Parathyroid adenoma (tissue), 2 donors: ENCODE results near the gene TMEM190.
"Not testable (repeated sequence)": the region's sequence is repeated elsewhere in the genome, so short reads cannot be mapped to it uniquely, and the experiment has no call there.

ENCODE experiments used
- H2AFZ ChIP-seq: fragments of 300-600 bp; sonication (generic); one replicate; pipeline ENCODE4 v1.7.0; 2017; ENCODE audit warnings: antibody characterized with exemption, mild to moderate bottlenecking
- H3K27ac ChIP-seq: fragments of 300-600 bp; sonication (generic); one replicate; pipeline ENCODE4 v1.7.0; 2017
- H3K27me3 ChIP-seq: fragments of 300-600 bp; sonication (generic); one replicate; pipeline ENCODE4 v1.7.0; 2017; ENCODE audit warnings: low read length; ENCODE audit not compliant: control insufficient read depth, insufficient read depth
- H3K36me3 ChIP-seq: fragments of 300-600 bp; sonication (generic); one replicate; pipeline ENCODE4 v1.7.0; 2017; ENCODE audit warnings: low read length; ENCODE audit not compliant: control insufficient read depth, insufficient read depth
- H3K4me1 ChIP-seq: fragments of 300-600 bp; sonication (generic); one replicate; pipeline ENCODE4 v1.7.0; 2017; ENCODE audit warnings: control low read depth
- H3K4me2 ChIP-seq: fragments of 300-600 bp; sonication (generic); one replicate; pipeline ENCODE4 v1.7.0; 2017; ENCODE audit warnings: low read length
- H3K4me3 ChIP-seq: fragments of 300-600 bp; sonication (generic); one replicate; pipeline ENCODE4 v1.7.0; 2017; ENCODE audit warnings: low read depth, low read length
- H3K79me2 ChIP-seq: fragments of 300-600 bp; sonication (generic); one replicate; pipeline ENCODE4 v1.7.0; 2017; ENCODE audit warnings: control low read depth
- H3K9ac ChIP-seq: fragments of 300-600 bp; sonication (generic); one replicate; pipeline ENCODE4 v1.7.0; 2017; ENCODE audit warnings: mild to moderate bottlenecking
- H3K9me3 ChIP-seq: fragments of 300-600 bp; sonication (generic); one replicate; pipeline ENCODE4 v1.7.0; 2017; ENCODE audit warnings: low read length; ENCODE audit not compliant: control insufficient read depth
- CTCF ChIP-seq: fragments of 300-600 bp; sonication (generic); IDR thresholded peaks from one replicate; pipeline ENCODE4 v1.7.0; 2017; ENCODE audit warnings: antibody characterized with exemption, mild to moderate bottlenecking
- donor health status: primary hyperparathyroidism.

The TMEM190 gene

GRCh38 chr19:55376241-55376933 lies at the start of gene TMEM190:
TMEM190 (plus strand) TSS chr19:55376826; CDS start chr19:55376854, 28 bp downstream.
- no peak within 1 kb of the TSS for H3K9ac ChIP-seq
- H3K27me3 ChIP-seq: no peaks in the 10 kb centered on the region
- no peak within 1 kb of the TSS for H3K4me2 ChIP-seq
- H3K79me2 ChIP-seq: no peaks in the 10 kb centered on the region
- no peak within 1 kb of the TSS for H3K4me3 ChIP-seq
- no peak within 1 kb of the TSS for H3K27ac ChIP-seq
- no peaks in the 10 kb centered on the region for H3K9me3 ChIP-seq
- H3K4me1 ChIP-seq: no peaks in the 10 kb centered on the region
- H3K36me3 ChIP-seq: no peaks in the 10 kb centered on the region
- TF ChIP-seq CTCF: no peak
- no peak within 1 kb of the TSS for H2AFZ ChIP-seq

- not testable (repeated sequence) for H2AFZ ChIP-seq, H3K36me3 ChIP-seq, H3K4me1 ChIP-seq, H3K4me3 ChIP-seq, H3K9ac ChIP-seq, H3K27me3 ChIP-seq, H3K79me2 ChIP-seq, H3K4me2 ChIP-seq, H3K27ac ChIP-seq, H3K9me3 ChIP-seq
These were observed 47.8 kb upstream of the TMEM190 start for GRCh38 chr19:55328774-55329318.

- H3K9ac ChIP-seq, H3K4me3 ChIP-seq, H3K36me3 ChIP-seq, H3K9me3 ChIP-seq, H3K27ac ChIP-seq, H3K4me1 ChIP-seq, H3K79me2 ChIP-seq, H3K27me3 ChIP-seq, H3K4me2 ChIP-seq, H2AFZ ChIP-seq: not testable (repeated sequence)
These were observed 46.8 kb upstream of the TMEM190 start for GRCh38 chr19:55329791-55330190.

- H3K4me3 ChIP-seq: no peak overlapping the region
These were observed 42.8 kb upstream of the TMEM190 start for GRCh38 chr19:55333870-55334269.

GRCh38 chr19:55336101-55336500 lies 40.5 kb upstream of the TMEM190 start:
- TF ChIP-seq CTCF: no peak
- Histone ChIP-seq H3K9me3 (no peaks in the 10 kb centered on the region), H3K27me3 (no peaks in the 10 kb centered on the region), H3K4me1 (peaks cover 7% of the 10 kb centered on the region), H2AFZ (no peak overlapping the region), H3K4me2 (no peak overlapping the region), H3K79me2 (peaks cover 4% of the 10 kb centered on the region), H3K36me3 (no peaks in the 10 kb centered on the region), H3K4me3 (no peak overlapping the region), H3K27ac (no peak overlapping the region), H3K9ac (no peak overlapping the region)

More at GRCh38 chr19:55333870-55334269, 42.8 kb upstream of the TMEM190 start:
- Histone ChIP-seq H3K27ac (no peak overlapping the region), H3K4me2 (no peak overlapping the region), H2AFZ (no peak overlapping the region), H3K4me1 (peaks cover 7% of the 10 kb centered on the region), H3K9ac (no peak overlapping the region), H3K9me3 (no peaks in the 10 kb centered on the region), H3K27me3 (no peaks in the 10 kb centered on the region), H3K79me2 (no peaks in the 10 kb centered on the region), H3K36me3 (no peaks in the 10 kb centered on the region)
- TF ChIP-seq CTCF: no peak
